ENCODE results near the gene ZNF529. TPM values are rescaled to one million over a fixed set of nuclear protein-coding genes. Genes with fewer than 3 reads are reported as not detected.

ZNF529 gene
- total and polyA plus RNA-seq, 2 of the 13 experiments (the other 11 are each of a cell fraction or from before 2014, with no cell fraction given): 9.3 to 10.6 TPM

- no peak for TF ChIP-seq ZFAT (CRISPR knock-in tag; conservative IDR thresholded peaks at IDR 0.05)
- TF ChIP-seq SUZ12 (IDR thresholded peaks at IDR 0.05; ENCODE audit: low read depth, low read length): peak; percentile 82
- no peak for TF ChIP-seq KAT2B (IDR thresholded peaks at IDR 0.05; ENCODE audit: borderline replicate concordance, low read depth, low read length)
- TF ChIP-seq ATF6 (CRISPR knock-in tag; conservative IDR thresholded peaks at IDR 0.05): no peak
- TF ChIP-seq MEIS2 (CRISPR knock-in tag; IDR thresholded peaks at IDR 0.05): 0 out of 2 replicates have a peak, but pooled peaks have one; percentile 58
- peak; percentile 84; the same call in 1 of the 2 replicates for TF ChIP-seq HMGXB3 (CRISPR knock-in tag; IDR thresholded peaks at IDR 0.05; ENCODE audit: borderline replicate concordance)
- TF ChIP-seq ZIK1 (CRISPR knock-in tag; IDR thresholded peaks at IDR 0.05; ENCODE audit: borderline replicate concordance, low read depth): peak; percentile 46; the same call in 1 of the 2 replicates
- TF ChIP-seq ZNF18 (CRISPR knock-in tag; IDR thresholded peaks at IDR 0.05; ENCODE audit: insufficient replicate concordance): peak; percentile 60
- no peak for TF ChIP-seq NFE2L2 (IDR thresholded peaks at IDR 0.05; ENCODE audit: low read length)
- TF ChIP-seq ASH2L (IDR thresholded peaks at IDR 0.05; ENCODE audit: insufficient read length, low read depth, low read length): peak; percentile 90
- peak; percentile 72 for TF ChIP-seq ZNF44 (CRISPR knock-in tag; IDR thresholded peaks at IDR 0.05)
- 0 out of 2 replicates have a peak, but pooled peaks have one; percentile 13 for TF ChIP-seq ATF3 (CRISPR knock-in tag; IDR thresholded peaks at IDR 0.05)
- TF ChIP-seq U2AF1 (optimal IDR thresholded peaks at IDR 0.05; ENCODE audit: low read depth, low read length): peak; percentile 38
- peak; percentile 52; the same call in 1 of the 2 replicates for TF ChIP-seq ZBTB21 (CRISPR knock-in tag; IDR thresholded peaks at IDR 0.05)
- 0 out of 2 replicates have a peak, but pooled peaks have one; percentile 61 for TF ChIP-seq ZSCAN30 (CRISPR knock-in tag; IDR thresholded peaks at IDR 0.05)
- TF ChIP-seq ZNF280B (CRISPR knock-in tag; IDR thresholded peaks at IDR 0.05; ENCODE audit: borderline replicate concordance): no peak; the same call in 1 of the 2 replicates
- TF ChIP-seq ZNF652 (CRISPR knock-in tag; IDR thresholded peaks at IDR 0.05; ENCODE audit: borderline replicate concordance, low read depth): 0 out of 2 replicates have a peak, but pooled peaks have one; percentile 22
- TF ChIP-seq SNRNP70 (IDR thresholded peaks at IDR 0.05; ENCODE audit: low read depth, low read length): no peak
These were observed at the start of gene ZNF529 (continued) for GRCh38 chr19:36573020-36573894.

All from HepG2 (cell line).